A673 (cell line): ENCODE results near the gene CCDC169. TPM values are rescaled to one million over a fixed set of nuclear protein-coding genes. Genes with fewer than 3 reads are reported as not detected.
"Not testable (repeated sequence)": the region's sequence is repeated elsewhere in the genome, so short reads cannot be mapped to it uniquely, and the experiment has no call there.

ENCODE experiments used
- BruUV-seq: library from RNA; stranded (reverse); fragments of 400-500 nt; replicated peaks from 2 replicates; lab custom pipeline; 2021; lab: Mats Ljungman, UMichigan
- CTCF ChIA-PET: fragments of 300-600 bp; sonication (Branson Sonifier 250); formaldehyde crosslinking; loops from one replicate; lab custom pipeline; 2022; ENCODE audit warnings: antibody characterized with exemption; lab: Charles Lee
- POLR2A ChIA-PET: fragments of 300-600 bp; sonication (Branson Sonifier 250); formaldehyde crosslinking; loops from one replicate; lab custom pipeline; 2022; ENCODE audit warnings: antibody characterized with exemption; ENCODE audit not compliant: low non-redundant PET; lab: Charles Lee
- DNase-seq: peaks from one replicate; pipeline ENCODE4 v3.0.0-alpha.2; 2015; ENCODE audit warnings: low spot score
- H3K27ac ChIP-seq: fragments of 200-600 bp; sonication (generic); 2 replicates; pipeline ENCODE4 v1.5.1; 2016; ENCODE audit warnings: mixed run types, low read depth, mild to moderate bottlenecking, mixed read lengths, antibody characterized with exemption, low read length; ENCODE audit not compliant: poor library complexity, severe bottlenecking
- H3K27me3 ChIP-seq: fragments of 200-600 bp; sonication (generic); replicated peaks from 2 replicates; pipeline ENCODE4 v1.6.1; 2017; ENCODE audit warnings: mixed run types, low read depth, mild to moderate bottlenecking, mixed read lengths, antibody characterized with exemption, low read length; ENCODE audit not compliant: insufficient read depth, poor library complexity
- H3K36me3 ChIP-seq: fragments of 200-600 bp; sonication (generic); 2 replicates; pipeline ENCODE4 v1.6.1; 2016; ENCODE audit warnings: mixed run types, mild to moderate bottlenecking, mixed read lengths, antibody characterized with exemption, low read length; ENCODE audit not compliant: insufficient read depth, poor library complexity, severe bottlenecking
- H3K4me1 ChIP-seq: fragments of 200-600 bp; sonication (generic); 2 replicates; pipeline ENCODE4 v1.6.1; 2017; ENCODE audit warnings: mixed run types, mild to moderate bottlenecking, mixed read lengths, antibody characterized with exemption, low read length; ENCODE audit not compliant: insufficient read depth, poor library complexity, severe bottlenecking
- H3K4me3 ChIP-seq: fragments of 200-600 bp; sonication (generic); 2 replicates; pipeline ENCODE4 v1.5.1; 2016; ENCODE audit warnings: low read depth, mixed run types, mild to moderate bottlenecking, mixed read lengths, low read length; ENCODE audit not compliant: poor library complexity, severe bottlenecking
- H3K9me3 ChIP-seq: fragments of 200-600 bp; sonication (generic); 2 replicates; pipeline ENCODE4 v1.6.1; 2016; ENCODE audit warnings: mixed run types, low read depth, mild to moderate bottlenecking, mixed read lengths, antibody characterized with exemption, low read length; ENCODE audit not compliant: poor library complexity, severe bottlenecking
- CTCF ChIP-seq: fragments of 300-800, 200-600 bp; sonication (generic); conservative IDR thresholded peaks from 2 replicates; pipeline ENCODE4 v1.5.1; 2017; ENCODE audit warnings: low read depth, mild to moderate bottlenecking, antibody characterized with exemption, low read length, moderate library complexity, mixed read lengths
- EZH2 ChIP-seq: fragments of 200-600 bp; sonication (generic); IDR thresholded peaks from 2 replicates; pipeline ENCODE4 v1.6.1; 2017; ENCODE audit warnings: borderline replicate concordance, low read depth, mild to moderate bottlenecking, mixed read lengths, antibody characterized with exemption, low read length; ENCODE audit not compliant: poor library complexity, severe bottlenecking
- intact Hi-C: fragments of 100-400 bp; cut with micrococcal nuclease; formaldehyde crosslinking; loops from one replicate; pipeline ENCODE4 v1.10.0; 2022; ENCODE audit not compliant: unreplicated experiment
- total RNA-seq: library from RNA; stranded (reverse); gene quantifications from 2 replicates; pipeline ENCODE4 v1.2.3, GENCODE V29; 2021

The CCDC169 gene
- total RNA-seq, 1 experiment from 2014 or later = 14.3 TPM

GRCh38 chr13:36325912-36326311, 28.3 kb upstream of the CCDC169 start:
- peaks cover 86% of the 10 kb centered on the region for H3K36me3 ChIP-seq
- no TSS peak for BruUV-seq
- DNase-seq = no peak
- no peaks in the 10 kb centered on the region for H3K9me3 ChIP-seq
- TF ChIP-seq CTCF = no peak
- no peak for TF ChIP-seq EZH2
- H3K27ac ChIP-seq = no peak overlapping the region
- H3K4me3 ChIP-seq = no peak overlapping the region
- ChIA-PET CTCF (no interaction called here), POLR2A (no interaction called here)
- intact Hi-C loops = no loop called here
- peaks cover 12% of the 10 kb centered on the region for H3K4me1 ChIP-seq
- H3K27me3 ChIP-seq = no peaks in the 10 kb centered on the region

- CTCF ChIA-PET, intact Hi-C loops, H3K27ac ChIP-seq, H3K4me1 ChIP-seq, H3K4me3 ChIP-seq, H3K9me3 ChIP-seq, POLR2A ChIA-PET, H3K27me3 ChIP-seq, BruUV-seq, DNase-seq: not testable (repeated sequence)
- H3K36me3 ChIP-seq = peaks cover 76% of the 10 kb centered on the region
Observed at GRCh38 chr13:36324881-36325280, 27.3 kb upstream of the CCDC169 start.

GRCh38 chr13:36323951-36324566, 26.4 kb upstream of the CCDC169 start:
- DNase-seq = no peak
- intact Hi-C loops = no loop called here
- H3K4me1 ChIP-seq = peaks cover under 1% of the 10 kb centered on the region
- no peak overlapping the region for H3K27ac ChIP-seq
- no peak overlapping the region for H3K4me3 ChIP-seq
- H3K27me3 ChIP-seq = no peaks in the 10 kb centered on the region
- TF ChIP-seq EZH2 (no peak), CTCF (no peak)
- ChIA-PET CTCF (no interaction called here), POLR2A (no interaction called here)
- no peaks in the 10 kb centered on the region for H3K9me3 ChIP-seq
- peaks cover 68% of the 10 kb centered on the region for H3K36me3 ChIP-seq
- no TSS peak for BruUV-seq

GRCh38 chr13:36323408-36323807, 25.8 kb upstream of the CCDC169 start:
- ChIA-PET POLR2A (no interaction called here), CTCF (no interaction called here)
- intact Hi-C loops = no loop called here
- TF ChIP-seq CTCF (no peak), EZH2 (no peak)
- no peak for DNase-seq
- no peaks in the 10 kb centered on the region for H3K9me3 ChIP-seq
- H3K36me3 ChIP-seq = peaks cover 61% of the 10 kb centered on the region
- no peaks in the 10 kb centered on the region for H3K27me3 ChIP-seq
- no peak overlapping the region for H3K27ac ChIP-seq
- H3K4me3 ChIP-seq = no peak overlapping the region
- no TSS peak for BruUV-seq
- H3K4me1 ChIP-seq = no peaks in the 10 kb centered on the region

GRCh38 chr13:36319793-36320192, 22.2 kb upstream of the CCDC169 start:
- BruUV-seq, H3K9me3 ChIP-seq, DNase-seq, POLR2A ChIA-PET, CTCF ChIA-PET, H3K4me1 ChIP-seq, H3K27ac ChIP-seq, intact Hi-C loops, H3K4me3 ChIP-seq, H3K27me3 ChIP-seq: not testable (repeated sequence)
- H3K36me3 ChIP-seq = peaks cover 36% of the 10 kb centered on the region
